K562 (cell line): ENCODE measurements around the gene KSR2. TPM values are rescaled to one million over a fixed set of nuclear protein-coding genes. Genes with fewer than 3 reads are reported as not detected.

Experiments
- BDP1 ChIP-seq: IDR thresholded peaks from 3 replicates; pipeline ENCODE4 v1.6.1; 2011; ENCODE audit not compliant: insufficient read length, insufficient read depth
- CSDE1 ChIP-seq, 2 experiments: fragments of 450-650 bp; IDR thresholded peaks; 2 replicates each; pipeline ENCODE4 v1.6.1; 2016; ENCODE audit warnings: mild to moderate bottlenecking in 1 of 2
- ELF4 ChIP-seq: fragments of 450-650 bp; formaldehyde crosslinking; IDR thresholded peaks from 2 replicates; pipeline ENCODE4 v1.4.0; 2022; ENCODE audit warnings: missing genetic modification characterization
- ESRRB ChIP-seq: fragments of 250-450 bp; sonication (Bioruptor Pico); IDR thresholded peaks from 2 replicates; pipeline ENCODE4 v1.5.0; 2020; ENCODE audit warnings: mild to moderate bottlenecking, moderate library complexity, borderline replicate concordance
- FOXK2 ChIP-seq, 2 experiments: fragments of 450-650 bp; IDR thresholded peaks in 1 of 2; conservative IDR thresholded peaks in 1 of 2; 2 replicates each; pipeline ENCODE4 v1.6.1; 2016; ENCODE audit warnings: low read depth in 2 of 2, mild to moderate bottlenecking in 1 of 2
- HDAC8 ChIP-seq: fragments of 450-650 bp; IDR thresholded peaks from 2 replicates; pipeline ENCODE4 v1.6.1; 2016; ENCODE audit warnings: mild to moderate bottlenecking, missing genetic modification characterization, moderate library complexity, missing compliant biosample characterization
- HMGXB4 ChIP-seq: sonication (generic); formaldehyde crosslinking; IDR thresholded peaks from 2 replicates; pipeline ENCODE4 v1.8.1; 2023; ENCODE audit warnings: mild to moderate bottlenecking, missing genetic modification reagents
- HSF4 ChIP-seq: fragments of 250-450 bp; sonication (Bioruptor Pico); IDR thresholded peaks from 2 replicates; pipeline ENCODE4 v2.1.2; 2022; ENCODE audit warnings: mild to moderate bottlenecking, moderate library complexity, borderline replicate concordance
- OTX1 ChIP-seq: fragments of 450-650 bp; formaldehyde crosslinking; IDR thresholded peaks from 2 replicates; pipeline ENCODE4 v1.4.0; 2022; ENCODE audit warnings: mild to moderate bottlenecking
- POLR2H ChIP-seq: IDR thresholded peaks from 2 replicates; pipeline ENCODE4 v1.6.1; 2016; ENCODE audit warnings: missing genetic modification characterization, low read depth, mild to moderate bottlenecking, control low read depth, missing compliant biosample characterization, moderate library complexity
- RBBP5 ChIP-seq: fragments of 200-600 bp; sonication (generic); IDR thresholded peaks from 2 replicates; pipeline ENCODE4 v1.6.1; 2012; ENCODE audit warnings: borderline replicate concordance, mild to moderate bottlenecking, low read length, control low read depth, inconsistent platforms; ENCODE audit not compliant: insufficient read depth, poor library complexity, severe bottlenecking
- SIN3B ChIP-seq: fragments of 450-650 bp; IDR thresholded peaks from 2 replicates; pipeline ENCODE4 v1.6.1; 2017; ENCODE audit warnings: low read depth, mild to moderate bottlenecking, moderate library complexity
- SMC3 ChIP-seq: conservative IDR thresholded peaks from 2 replicates; pipeline ENCODE4 v1.6.1; 2011; ENCODE audit warnings: low read depth, low read length, improper control_type of control experiment; ENCODE audit not compliant: insufficient read depth
- SREBF1 ChIP-seq: fragments of 150-350 bp; IDR thresholded peaks from 2 replicates; pipeline ENCODE4 v1.6.1; 2014; ENCODE audit warnings: antibody characterized with exemption, low read depth, low read length, borderline replicate concordance
- ZNF41 ChIP-seq: fragments of 250-450 bp; sonication (Bioruptor Pico); conservative IDR thresholded peaks from 2 replicates; pipeline ENCODE4 v1.4.0; 2020; ENCODE audit warnings: mild to moderate bottlenecking
- polyA plus RNA-seq, 8 experiments: library from polyadenylated mRNA; depleted of rRNA in 4 of 8; stranded (reverse) in 5 of 8; unstranded in 3 of 8; fragments of >200 nt; fragmentation: Nextera tagmentation in 2 of 8; fragmentation: Illumina TruSeq in 1 of 8; extraction: Ambion mirVana in 2 of 8; extraction: Trizol in 1 of 8; gene quantifications; 2 replicates each; pipeline versions ENCODE4 v1.2.1 to v1.2.3, GENCODE V29; 2011 to 2014; ENCODE audit warnings: inconsistent platforms in 1 of 8, missing spikeins in 1 of 8
- total RNA-seq, 7 experiments: library from RNA; depleted of rRNA in 6 of 7; stranded (reverse); fragments of >200 nt in 6 of 7; fragmentation: Illumina TruSeq in 2 of 7; extraction: Trizol in 2 of 7; gene quantifications; 2 replicates each; pipeline versions ENCODE4 v1.2.1 to v1.2.3, GENCODE V29; 2011 to 2021; ENCODE audit warnings: low replicate concordance in 1 of 7
- TF ChIP-seq, protein P1 (sequence below): sonication (generic); formaldehyde crosslinking; IDR thresholded peaks from 2 replicates; pipeline ENCODE4 v1.8.0; 2023; ENCODE audit warnings: mild to moderate bottlenecking, missing genetic modification reagents

The KSR2 gene
- total and polyA plus RNA-seq, 9 of the 15 experiments (the other 6 are each of a cell fraction or from before 2014, with no cell fraction given), result not detected

DNA sequence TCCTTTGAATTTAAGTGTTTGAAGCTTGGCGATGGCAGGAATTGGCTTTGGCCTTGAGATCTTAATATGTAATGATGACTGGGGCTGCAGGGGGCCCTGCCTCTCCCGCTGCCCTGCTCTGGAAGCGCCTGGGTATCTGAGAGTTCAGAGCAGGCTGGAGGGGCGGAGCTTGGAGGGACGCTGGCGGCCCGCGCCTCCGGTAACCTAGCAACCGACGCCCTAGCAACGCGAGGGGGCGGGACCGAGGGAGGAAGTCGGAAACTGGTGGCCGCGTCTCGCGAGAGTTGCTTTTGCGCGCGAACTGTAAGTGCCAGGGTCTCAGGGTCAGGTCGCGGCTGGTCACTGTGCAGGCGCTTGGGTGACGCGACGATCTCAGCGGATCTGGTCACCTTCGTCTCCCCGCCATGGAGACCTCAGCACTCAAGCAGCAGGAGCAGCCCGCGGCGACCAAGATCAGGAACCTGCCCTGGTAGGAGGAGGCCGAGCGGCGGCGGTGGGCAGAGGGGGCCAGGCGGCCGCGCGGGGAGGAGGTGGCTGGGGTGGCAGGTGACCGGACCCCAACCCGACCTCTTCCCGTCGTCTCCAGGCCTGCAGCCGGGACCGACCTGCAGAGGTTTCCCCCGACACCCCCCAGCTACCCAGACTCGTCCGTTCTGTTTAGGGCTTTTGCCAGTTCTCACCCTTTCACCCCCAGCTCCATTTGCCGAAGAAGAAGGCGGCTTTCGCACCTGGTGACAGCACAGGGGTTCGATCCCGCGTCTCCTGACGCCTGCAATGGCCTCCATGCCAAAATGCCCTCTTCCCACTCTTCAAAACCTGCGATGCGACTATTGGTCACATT lies 47.9 kb upstream of the KSR2 start, which contains the start of gene RFC5 (continued):
- TF ChIP-seq ZNF41 (CRISPR knock-in tag) (no peak), POLR2H (peak; percentile 72), ESRRB (CRISPR knock-in tag) (no peak), OTX1 (0 out of 2 replicates have a peak, but pooled peaks have one; percentile 18), HDAC8 (tag) (no peak), BDP1 (no peak), CSDE1 (IDR thresholded peaks at IDR 0.05) (peak in 1 of 2 experiments; percentile 99; a peak in 2 of 4 replicates), SREBF1 (peak; percentile 45; the same call in 1 of the 2 replicates), FOXK2 (conservative IDR thresholded peaks at IDR 0.05 in 1 of 2, IDR thresholded peaks at IDR 0.05 in 1 of 2; ENCODE audit: low read depth in 2 of 2) (no peak; a peak in 1 of 4 replicates), HMGXB4 (no peak), RBBP5 (peak; percentile 92), ELF4 (CRISPR knock-in tag) (no peak), HSF4 (CRISPR knock-in tag) (no peak), SMC3 (no peak), SIN3B (peak; percentile 79)
- TF ChIP-seq, protein P1, sequence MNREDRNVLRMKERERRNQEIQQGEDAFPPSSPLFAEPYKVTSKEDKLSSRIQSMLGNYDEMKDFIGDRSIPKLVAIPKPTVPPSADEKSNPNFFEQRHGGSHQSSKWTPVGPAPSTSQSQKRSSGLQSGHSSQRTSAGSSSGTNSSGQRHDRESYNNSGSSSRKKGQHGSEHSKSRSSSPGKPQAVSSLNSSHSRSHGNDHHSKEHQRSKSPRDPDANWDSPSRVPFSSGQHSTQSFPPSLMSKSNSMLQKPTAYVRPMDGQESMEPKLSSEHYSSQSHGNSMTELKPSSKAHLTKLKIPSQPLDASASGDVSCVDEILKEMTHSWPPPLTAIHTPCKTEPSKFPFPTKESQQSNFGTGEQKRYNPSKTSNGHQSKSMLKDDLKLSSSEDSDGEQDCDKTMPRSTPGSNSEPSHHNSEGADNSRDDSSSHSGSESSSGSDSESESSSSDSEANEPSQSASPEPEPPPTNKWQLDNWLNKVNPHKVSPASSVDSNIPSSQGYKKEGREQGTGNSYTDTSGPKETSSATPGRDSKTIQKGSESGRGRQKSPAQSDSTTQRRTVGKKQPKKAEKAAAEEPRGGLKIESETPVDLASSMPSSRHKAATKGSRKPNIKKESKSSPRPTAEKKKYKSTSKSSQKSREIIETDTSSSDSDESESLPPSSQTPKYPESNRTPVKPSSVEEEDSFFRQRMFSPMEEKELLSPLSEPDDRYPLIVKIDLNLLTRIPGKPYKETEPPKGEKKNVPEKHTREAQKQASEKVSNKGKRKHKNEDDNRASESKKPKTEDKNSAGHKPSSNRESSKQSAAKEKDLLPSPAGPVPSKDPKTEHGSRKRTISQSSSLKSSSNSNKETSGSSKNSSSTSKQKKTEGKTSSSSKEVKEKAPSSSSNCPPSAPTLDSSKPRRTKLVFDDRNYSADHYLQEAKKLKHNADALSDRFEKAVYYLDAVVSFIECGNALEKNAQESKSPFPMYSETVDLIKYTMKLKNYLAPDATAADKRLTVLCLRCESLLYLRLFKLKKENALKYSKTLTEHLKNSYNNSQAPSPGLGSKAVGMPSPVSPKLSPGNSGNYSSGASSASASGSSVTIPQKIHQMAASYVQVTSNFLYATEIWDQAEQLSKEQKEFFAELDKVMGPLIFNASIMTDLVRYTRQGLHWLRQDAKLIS (CRISPR knock-in tag), result 0 out of 2 replicates have a peak, but pooled peaks have one; percentile 31
